Measurements from ENCODE around the gene TBC1D4.

- no peak for TF ChIP-seq CTCF (IDR thresholded peaks at IDR 0.05 in 8 of 11, conservative IDR thresholded peaks at IDR 0.05 in 3 of 11)
- no peak for TF ChIP-seq POLR2AphosphoS5 (IDR thresholded peaks at IDR 0.05)
Observed at GRCh38 chr13:75355609-75356008, 126.4 kb downstream of the TBC1D4 start.
